Glomerular visceral epithelial cell (primary cell): Measurements from ENCODE around the gene NDFIP1.
A peak's percentile ranks its signal among the peaks of the same experiment; 100 is the strongest.

Source experiments
- DNase-seq: peaks from one replicate; pipeline ENCODE4 v3.0.0-alpha.2; 2016; ENCODE audit errors: extremely low spot score

NDFIP1 gene

GRCh38 chr5:142119051-142119625 is 10.6 kb downstream of the NDFIP1 start:
- DNase-seq, result no peak

GRCh38 chr5:142120247-142120935 is 11.8 kb downstream of the NDFIP1 start:
- DNase-seq, result no peak

- no peak for DNase-seq
Measured at GRCh38 chr5:142122121-142122520, 13.5 kb downstream of the NDFIP1 start.

- no peak for DNase-seq
Measured at GRCh38 chr5:142125378-142125777, 16.8 kb downstream of the NDFIP1 start.

GRCh38 chr5:142125963-142126362 is 17.4 kb downstream of the NDFIP1 start:
- no peak for DNase-seq

- DNase-seq, result no peak
Measured at GRCh38 chr5:142128675-142129208, 20.2 kb downstream of the NDFIP1 start.

- no peak for DNase-seq
Measured at GRCh38 chr5:142129446-142130066, 21.0 kb downstream of the NDFIP1 start.

GRCh38 chr5:142131394-142131793 is 22.8 kb downstream of the NDFIP1 start:
- no peak for DNase-seq

GRCh38 chr5:142132916-142133315 is 24.3 kb downstream of the NDFIP1 start:
- DNase-seq, result no peak

- DNase-seq, result no peak
Measured at GRCh38 chr5:142133330-142134206, 25.0 kb downstream of the NDFIP1 start.

GRCh38 chr5:142134331-142135010 is 25.9 kb downstream of the NDFIP1 start:
- DNase-seq, result no peak

GRCh38 chr5:142141463-142141862 is 32.9 kb downstream of the NDFIP1 start:
- no peak for DNase-seq

GRCh38 chr5:142143878-142144277 is 35.3 kb downstream of the NDFIP1 start:
- peak; percentile 50 for DNase-seq

GRCh38 chr5:142145106-142145900 is 36.7 kb downstream of the NDFIP1 start:
- DNase-seq, result peak; percentile 68

GRCh38 chr5:142149363-142149762 is 40.8 kb downstream of the NDFIP1 start:
- DNase-seq, result no peak

GRCh38 chr5:142150431-142150830 is 41.9 kb downstream of the NDFIP1 start:
- DNase-seq, result no peak

- DNase-seq, result peak; percentile 74
Measured at GRCh38 chr5:142151436-142152383, 43.1 kb downstream of the NDFIP1 start.

GRCh38 chr5:142152384-142152732 is 43.8 kb downstream of the NDFIP1 start:
- no peak for DNase-seq

GRCh38 chr5:142153674-142154448 is 45.3 kb downstream of the NDFIP1 start:
- no peak for DNase-seq
